IPS-20b (cell line): ENCODE results near the gene CLNK.

Experiments
- H3K27ac ChIP-seq: one replicate; pipeline ENCODE4 v1.5.1; 2013; ENCODE audit warnings: low read length
- H3K27me3 ChIP-seq: 2 replicates; pipeline ENCODE4 v1.6.1; 2013; ENCODE audit warnings: mild to moderate bottlenecking, low read length, inconsistent platforms; ENCODE audit not compliant: insufficient read depth
- H3K36me3 ChIP-seq: 2 replicates; pipeline ENCODE4 v1.6.1; 2013; ENCODE audit warnings: low read depth, mild to moderate bottlenecking, inconsistent platforms, low read length, moderate library complexity; ENCODE audit not compliant: insufficient read depth
- H3K4me1 ChIP-seq: 2 replicates; pipeline ENCODE4 v1.6.1; 2013; ENCODE audit warnings: mild to moderate bottlenecking, control low read depth, inconsistent platforms, low read length, moderate library complexity; ENCODE audit not compliant: insufficient read depth
- H3K4me3 ChIP-seq: 2 replicates; pipeline ENCODE4 v1.5.1; 2013; ENCODE audit warnings: mild to moderate bottlenecking, low read length, inconsistent platforms
- H3K9ac ChIP-seq: 2 replicates; pipeline ENCODE4 v1.6.1; 2013; ENCODE audit warnings: low read depth, mild to moderate bottlenecking, inconsistent platforms, low read length, moderate library complexity
- H3K9me3 ChIP-seq: 2 replicates; pipeline ENCODE4 v1.6.1; 2013; ENCODE audit warnings: mild to moderate bottlenecking, low read depth, low read length, inconsistent platforms; ENCODE audit not compliant: insufficient read depth

The CLNK gene

GRCh38 chr4:10722957-10723356 is 38.4 kb upstream of the CLNK start:
- H3K27me3 ChIP-seq = no peaks in the 10 kb centered on the region
- no peak overlapping the region for H3K9ac ChIP-seq
- no peaks in the 10 kb centered on the region for H3K36me3 ChIP-seq
- no peaks in the 10 kb centered on the region; the same call in 1 of the 2 replicates for H3K4me1 ChIP-seq
- no peak overlapping the region for H3K4me3 ChIP-seq
- H3K27ac ChIP-seq = no peak overlapping the region
- H3K9me3 ChIP-seq = no peaks in the 10 kb centered on the region

- no peak overlapping the region for H3K9ac ChIP-seq
- no peaks in the 10 kb centered on the region for H3K9me3 ChIP-seq
- no peaks in the 10 kb centered on the region for H3K27me3 ChIP-seq
- no peaks in the 10 kb centered on the region for H3K36me3 ChIP-seq
- H3K27ac ChIP-seq = no peak overlapping the region
- no peaks in the 10 kb centered on the region; the same call in 1 of the 2 replicates for H3K4me1 ChIP-seq
- no peak overlapping the region for H3K4me3 ChIP-seq
Observed at GRCh38 chr4:10721616-10722015, 37.0 kb upstream of the CLNK start.

GRCh38 chr4:10716163-10716562 is 31.6 kb upstream of the CLNK start:
- Histone ChIP-seq H3K4me1 (no peaks in the 10 kb centered on the region), H3K27ac (no peak overlapping the region), H3K9me3 (no peaks in the 10 kb centered on the region), H3K9ac (no peak overlapping the region), H3K36me3 (no peaks in the 10 kb centered on the region), H3K4me3 (no peak overlapping the region), H3K27me3 (no peaks in the 10 kb centered on the region)

GRCh38 chr4:10715696-10716095 is 31.1 kb upstream of the CLNK start:
- H3K4me1 ChIP-seq = no peaks in the 10 kb centered on the region
- H3K27me3 ChIP-seq = no peaks in the 10 kb centered on the region
- H3K36me3 ChIP-seq = no peaks in the 10 kb centered on the region
- H3K27ac ChIP-seq = no peak overlapping the region
- no peak overlapping the region for H3K9ac ChIP-seq
- H3K9me3 ChIP-seq = no peaks in the 10 kb centered on the region
- H3K4me3 ChIP-seq = no peak overlapping the region

GRCh38 chr4:10715135-10715534 is 30.6 kb upstream of the CLNK start:
- Histone ChIP-seq H3K36me3 (no peaks in the 10 kb centered on the region), H3K27me3 (no peaks in the 10 kb centered on the region), H3K4me3 (no peak overlapping the region), H3K9ac (no peak overlapping the region), H3K9me3 (no peaks in the 10 kb centered on the region), H3K27ac (no peak overlapping the region), H3K4me1 (no peaks in the 10 kb centered on the region)

- no peaks in the 10 kb centered on the region for H3K27me3 ChIP-seq
- H3K9me3 ChIP-seq = no peaks in the 10 kb centered on the region
- H3K4me3 ChIP-seq = no peak overlapping the region
- H3K27ac ChIP-seq = no peak overlapping the region
- H3K9ac ChIP-seq = no peak overlapping the region
- no peaks in the 10 kb centered on the region for H3K4me1 ChIP-seq
- H3K36me3 ChIP-seq = no peaks in the 10 kb centered on the region
Observed at GRCh38 chr4:10713591-10713990, 29.0 kb upstream of the CLNK start.

GRCh38 chr4:10706236-10706635 is 21.7 kb upstream of the CLNK start:
- H3K9ac ChIP-seq = no peak overlapping the region
- H3K4me1 ChIP-seq = no peaks in the 10 kb centered on the region
- no peak overlapping the region for H3K4me3 ChIP-seq
- H3K27ac ChIP-seq = no peak overlapping the region
- H3K9me3 ChIP-seq = no peaks in the 10 kb centered on the region
- H3K27me3 ChIP-seq = no peaks in the 10 kb centered on the region
- H3K36me3 ChIP-seq = no peaks in the 10 kb centered on the region

GRCh38 chr4:10704430-10704810 is 19.9 kb upstream of the CLNK start:
- Histone ChIP-seq H3K36me3 (no peaks in the 10 kb centered on the region), H3K4me3 (no peak overlapping the region), H3K9me3 (no peaks in the 10 kb centered on the region), H3K4me1 (no peaks in the 10 kb centered on the region), H3K27me3 (no peaks in the 10 kb centered on the region), H3K9ac (no peak overlapping the region), H3K27ac (no peak overlapping the region)

GRCh38 chr4:10703766-10704429 is 19.3 kb upstream of the CLNK start:
- H3K27ac ChIP-seq = no peak overlapping the region
- no peak overlapping the region for H3K4me3 ChIP-seq
- H3K36me3 ChIP-seq = no peaks in the 10 kb centered on the region
- no peaks in the 10 kb centered on the region for H3K9me3 ChIP-seq
- H3K9ac ChIP-seq = no peak overlapping the region
- no peaks in the 10 kb centered on the region for H3K4me1 ChIP-seq
- H3K27me3 ChIP-seq = no peaks in the 10 kb centered on the region

GRCh38 chr4:10703156-10703555 is 18.6 kb upstream of the CLNK start:
- H3K27me3 ChIP-seq = no peaks in the 10 kb centered on the region
- H3K27ac ChIP-seq = no peak overlapping the region
- no peak overlapping the region for H3K4me3 ChIP-seq
- H3K4me1 ChIP-seq = no peaks in the 10 kb centered on the region
- no peaks in the 10 kb centered on the region for H3K36me3 ChIP-seq
- H3K9me3 ChIP-seq = no peaks in the 10 kb centered on the region
- no peak overlapping the region for H3K9ac ChIP-seq

- Histone ChIP-seq H3K9me3 (no peaks in the 10 kb centered on the region), H3K4me1 (no peaks in the 10 kb centered on the region), H3K27me3 (no peaks in the 10 kb centered on the region), H3K9ac (no peak overlapping the region), H3K27ac (no peak overlapping the region), H3K36me3 (no peaks in the 10 kb centered on the region), H3K4me3 (no peak overlapping the region)
Observed at GRCh38 chr4:10701702-10702460, 17.3 kb upstream of the CLNK start.

GRCh38 chr4:10701161-10701560 is 16.6 kb upstream of the CLNK start:
- no peak overlapping the region for H3K9ac ChIP-seq
- no peaks in the 10 kb centered on the region for H3K9me3 ChIP-seq
- no peak overlapping the region for H3K27ac ChIP-seq
- no peaks in the 10 kb centered on the region for H3K36me3 ChIP-seq
- H3K4me3 ChIP-seq = no peak overlapping the region
- H3K27me3 ChIP-seq = no peaks in the 10 kb centered on the region
- no peaks in the 10 kb centered on the region for H3K4me1 ChIP-seq
